ENCODE measurements around the gene PRKCG.
A peak's percentile ranks its signal among the peaks of the same experiment; 100 is the strongest.

PRKCG gene

GRCh38 chr19:53870485-53870844 lies 11.5 kb upstream of the PRKCG start:
- no peak for DNase-seq
- intact Hi-C loops (cut with DNase I) = no loop called here

GRCh38 chr19:53871454-53871853 lies 10.5 kb upstream of the PRKCG start:
- intact Hi-C loops (cut with DNase I) = no loop called here
- no peak for DNase-seq

- intact Hi-C loops (cut with DNase I) = no loop called here
- peak in 1 of 10 donors; percentile 23 for DNase-seq
Measured at GRCh38 chr19:53872762-53873161, 9.2 kb upstream of the PRKCG start.

GRCh38 chr19:53873773-53874605 lies 8.0 kb upstream of the PRKCG start:
- intact Hi-C loops (cut with DNase I) = no loop called here
- DNase-seq = peak in 1 of 10 donors; percentile 64

- no peak for DNase-seq
- intact Hi-C loops (cut with DNase I) = no loop called here
Measured at GRCh38 chr19:53874606-53874990, 7.4 kb upstream of the PRKCG start.

GRCh38 chr19:53875602-53876325 lies 6.2 kb upstream of the PRKCG start:
- intact Hi-C loops (cut with DNase I) = no loop called here
- DNase-seq = peak in 1 of 10 donors; percentile 44

GRCh38 chr19:53876651-53877224 lies 5.3 kb upstream of the PRKCG start:
- no peak for DNase-seq
- intact Hi-C loops (cut with DNase I) = no loop called here

- intact Hi-C loops (cut with DNase I) = no loop called here
- DNase-seq = no peak
Measured at GRCh38 chr19:53877361-53877766, 4.6 kb upstream of the PRKCG start.

GRCh38 chr19:53878776-53879139 lies 3.2 kb upstream of the PRKCG start:
- no peak for DNase-seq
- intact Hi-C loops (cut with DNase I) = no loop called here

GRCh38 chr19:53879140-53880081 lies 2.6 kb upstream of the PRKCG start:
- DNase-seq = peak; percentile 88 to 99 (median 96)
- intact Hi-C loops (cut with DNase I) = no loop called here

GRCh38 chr19:53880711-53881481 lies 1.1 kb upstream of the PRKCG start:
- no peak for DNase-seq
- intact Hi-C loops (cut with DNase I) = no loop called here

GRCh38 chr19:53882391-53883050 lies 524 bp downstream of the PRKCG start:
- DNase-seq = peak in 2 of 10 donors; percentile 41 to 53
- intact Hi-C loops (cut with DNase I) = no loop called here

- intact Hi-C loops (cut with DNase I) = no loop called here
- peak in 4 of 10 donors; percentile 47 to 92 (median 86) for DNase-seq
Measured at GRCh38 chr19:53883231-53883661, 1.2 kb downstream of the PRKCG start.

GRCh38 chr19:53883741-53884140 lies 1.7 kb downstream of the PRKCG start:
- intact Hi-C loops (cut with DNase I) = no loop called here
- no peak for DNase-seq

GRCh38 chr19:53884256-53884655 lies 2.3 kb downstream of the PRKCG start:
- DNase-seq = peak in 3 of 10 donors; percentile 43 to 70 (median 59)
- intact Hi-C loops (cut with DNase I) = no loop called here

GRCh38 chr19:53885036-53885435 lies 3.0 kb downstream of the PRKCG start:
- intact Hi-C loops (cut with DNase I) = no loop called here
- DNase-seq = peak in 3 of 10 donors; percentile 32 to 58 (median 57)

- intact Hi-C loops (cut with DNase I) = no loop called here
- DNase-seq = peak in 3 of 10 donors; percentile 43 to 73 (median 44)
Measured at GRCh38 chr19:53892301-53892980, 10.4 kb downstream of the PRKCG start.

- peak in 3 of 10 donors; percentile 19 to 70 (median 52) for DNase-seq
Measured at GRCh38 chr19:53892981-53893325, 11.0 kb downstream of the PRKCG start.

GRCh38 chr19:53894707-53895106 lies 12.7 kb downstream of the PRKCG start:
- intact Hi-C loops (cut with DNase I) = no loop called here
- peak in 1 of 10 donors; percentile 34 for DNase-seq

More at GRCh38 chr19:53892981-53893325, 11.0 kb downstream of the PRKCG start:
- intact Hi-C loops (cut with DNase I) = no loop called here
